ENCODE results near the gene PLXNA4. TPM values are rescaled to one million over a fixed set of nuclear protein-coding genes. Genes with fewer than 3 reads are reported as not detected.
A peak's percentile ranks its signal among the peaks of the same experiment; 100 is the strongest.

PLXNA4 gene
- total RNA-seq, 2 donors from 2014 or later, result 12.2 to 27.7 TPM

DNA sequence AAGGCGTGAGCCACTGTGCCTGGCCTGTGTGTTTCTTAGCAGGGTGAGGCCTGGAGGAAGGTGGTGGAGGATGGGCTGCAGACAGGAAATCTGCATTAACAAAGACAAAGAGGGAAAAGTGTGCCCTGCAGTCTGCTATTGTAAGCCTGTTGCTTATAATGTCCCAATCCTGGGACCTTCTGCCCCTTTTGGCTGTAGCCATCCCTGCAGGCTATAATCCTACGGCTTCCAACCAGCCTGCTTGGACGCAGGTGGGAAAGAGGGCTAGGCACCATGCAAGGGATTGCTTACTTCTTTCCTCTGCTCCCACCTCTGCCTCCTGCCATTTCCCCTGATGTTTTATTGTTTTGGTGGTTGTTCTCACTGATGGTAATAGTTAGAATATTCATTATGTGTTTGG is 434.3 kb downstream of the PLXNA4 start:
- Histone ChIP-seq H3K36me3 (peaks cover 3% of the 10 kb centered on the region), H3K27me3 (replicated peaks; ENCODE audit: insufficient read depth) (no peaks in the 10 kb centered on the region), H3K27ac (peak overlapping the region; percentile 43 to 50), H3K9me3 (no peaks in the 10 kb centered on the region), H3K4me3 (no peak overlapping the region), H3K4me1 (ENCODE audit: control insufficient read depth in 1 of 2, low read depth in 2 of 2) (peaks cover 12 to 57% of the 10 kb centered on the region in 2 donors)
- TF ChIP-seq, protein P1, sequence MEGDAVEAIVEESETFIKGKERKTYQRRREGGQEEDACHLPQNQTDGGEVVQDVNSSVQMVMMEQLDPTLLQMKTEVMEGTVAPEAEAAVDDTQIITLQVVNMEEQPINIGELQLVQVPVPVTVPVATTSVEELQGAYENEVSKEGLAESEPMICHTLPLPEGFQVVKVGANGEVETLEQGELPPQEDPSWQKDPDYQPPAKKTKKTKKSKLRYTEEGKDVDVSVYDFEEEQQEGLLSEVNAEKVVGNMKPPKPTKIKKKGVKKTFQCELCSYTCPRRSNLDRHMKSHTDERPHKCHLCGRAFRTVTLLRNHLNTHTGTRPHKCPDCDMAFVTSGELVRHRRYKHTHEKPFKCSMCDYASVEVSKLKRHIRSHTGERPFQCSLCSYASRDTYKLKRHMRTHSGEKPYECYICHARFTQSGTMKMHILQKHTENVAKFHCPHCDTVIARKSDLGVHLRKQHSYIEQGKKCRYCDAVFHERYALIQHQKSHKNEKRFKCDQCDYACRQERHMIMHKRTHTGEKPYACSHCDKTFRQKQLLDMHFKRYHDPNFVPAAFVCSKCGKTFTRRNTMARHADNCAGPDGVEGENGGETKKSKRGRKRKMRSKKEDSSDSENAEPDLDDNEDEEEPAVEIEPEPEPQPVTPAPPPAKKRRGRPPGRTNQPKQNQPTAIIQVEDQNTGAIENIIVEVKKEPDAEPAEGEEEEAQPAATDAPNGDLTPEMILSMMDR (IDR thresholded peaks at IDR 0.05), result no peak
- ATAC-seq (ENCODE audit: insufficient number of reproducible peaks, low FRiP score, low read depth), result no peak
- DNase-seq (ENCODE audit: low spot score), result no peak

DNA sequence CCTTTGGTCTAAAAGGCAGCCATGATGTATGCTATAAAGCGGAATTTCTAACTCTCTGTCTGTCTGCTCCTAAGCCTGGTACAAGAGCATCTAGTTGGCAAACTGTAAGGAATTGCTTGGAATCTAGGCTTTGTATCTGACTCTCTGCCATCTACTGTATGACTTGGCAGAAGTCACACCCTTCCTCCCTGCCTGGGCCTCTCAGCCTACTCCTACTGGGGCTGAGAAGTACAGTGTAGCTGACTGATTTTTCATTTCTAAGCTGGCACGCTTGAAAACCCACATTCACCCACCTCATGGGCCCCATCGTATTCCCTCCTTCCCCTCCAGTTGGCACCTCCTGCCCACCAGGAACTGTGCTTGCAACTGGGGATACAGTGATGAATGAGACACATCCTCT is 435.2 kb downstream of the PLXNA4 start:
- Histone ChIP-seq H3K4me3 (no peak overlapping the region), H3K36me3 (peaks cover 7% of the 10 kb centered on the region), H3K27me3 (replicated peaks; ENCODE audit: insufficient read depth) (no peaks in the 10 kb centered on the region), H3K9me3 (no peaks in the 10 kb centered on the region), H3K27ac (peak overlapping the region; percentile 43 to 50), H3K4me1 (ENCODE audit: control insufficient read depth in 1 of 2, low read depth in 2 of 2) (peaks cover 12 to 54% of the 10 kb centered on the region in 2 donors)
- TF ChIP-seq, protein P1 (IDR thresholded peaks at IDR 0.05), result no peak
- DNase-seq (ENCODE audit: low spot score) (no peak), ATAC-seq (ENCODE audit: insufficient number of reproducible peaks, low FRiP score, low read depth) (no peak)

DNA sequence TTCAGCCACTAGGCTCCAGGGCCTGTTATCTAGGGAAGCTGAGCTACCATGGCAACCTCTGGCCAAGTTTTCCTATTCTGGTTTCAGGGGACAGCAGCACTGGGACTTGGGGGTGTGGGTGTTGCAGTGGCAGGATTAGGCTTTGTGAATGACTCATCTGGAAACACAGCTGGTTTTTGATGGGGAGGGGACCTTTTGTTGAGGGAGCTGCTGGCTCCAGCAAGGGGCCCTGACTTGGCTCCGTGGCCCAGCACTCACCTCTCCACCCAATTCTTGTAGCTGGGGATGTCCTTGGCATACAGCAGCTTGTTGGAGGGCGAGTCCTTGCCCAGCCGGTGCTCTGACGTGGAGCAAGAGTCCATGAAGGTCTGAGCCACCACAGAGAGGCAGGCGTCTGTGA is 435.9 kb downstream of the PLXNA4 start:
- Histone ChIP-seq H3K9me3 (no peaks in the 10 kb centered on the region), H3K27me3 (replicated peaks; ENCODE audit: insufficient read depth) (no peaks in the 10 kb centered on the region), H3K27ac (peak overlapping the region; percentile 43 to 50), H3K4me1 (ENCODE audit: control insufficient read depth in 1 of 2, low read depth in 2 of 2) (peaks cover 12 to 48% of the 10 kb centered on the region in 2 donors), H3K4me3 (no peak overlapping the region), H3K36me3 (peaks cover 7% of the 10 kb centered on the region)
- no peak for ATAC-seq (ENCODE audit: insufficient number of reproducible peaks, low FRiP score, low read depth)
- DNase-seq (ENCODE audit: low spot score), result no peak
- TF ChIP-seq, protein P1 (IDR thresholded peaks at IDR 0.05), result no peak

DNA sequence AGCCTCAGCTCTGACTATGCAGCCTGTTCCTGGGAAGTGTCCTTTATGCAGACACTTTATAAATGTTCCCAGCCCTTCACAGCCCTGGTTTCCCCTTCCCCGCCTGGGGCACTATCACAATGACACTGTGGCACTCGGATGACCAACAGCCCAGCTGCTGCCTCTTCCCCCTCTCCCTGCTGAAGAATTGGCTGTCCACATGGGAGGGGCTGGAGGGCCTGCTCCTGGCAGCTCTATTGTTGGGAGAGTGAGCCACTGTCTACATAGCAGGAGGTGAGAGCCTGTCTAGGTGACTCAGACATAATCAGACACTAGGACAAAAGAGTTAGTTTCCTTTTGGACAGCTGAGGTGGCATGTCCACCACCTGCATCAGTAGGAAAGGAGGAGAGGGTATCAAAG is 437.5 kb downstream of the PLXNA4 start:
- H3K4me1 ChIP-seq (ENCODE audit: control insufficient read depth in 1 of 2, low read depth in 2 of 2), result peaks cover 12 to 40% of the 10 kb centered on the region in 2 donors
- ATAC-seq (ENCODE audit: insufficient number of reproducible peaks, low FRiP score, low read depth), result no peak
- peaks cover 7% of the 10 kb centered on the region for H3K36me3 ChIP-seq
- H3K4me3 ChIP-seq, result no peak overlapping the region
- TF ChIP-seq, protein P1 (IDR thresholded peaks at IDR 0.05), result no peak
- no peaks in the 10 kb centered on the region for H3K9me3 ChIP-seq
- H3K27ac ChIP-seq, result no peak overlapping the region
- DNase-seq (ENCODE audit: low spot score), result no peak
- H3K27me3 ChIP-seq (replicated peaks; ENCODE audit: insufficient read depth), result no peaks in the 10 kb centered on the region

DNA sequence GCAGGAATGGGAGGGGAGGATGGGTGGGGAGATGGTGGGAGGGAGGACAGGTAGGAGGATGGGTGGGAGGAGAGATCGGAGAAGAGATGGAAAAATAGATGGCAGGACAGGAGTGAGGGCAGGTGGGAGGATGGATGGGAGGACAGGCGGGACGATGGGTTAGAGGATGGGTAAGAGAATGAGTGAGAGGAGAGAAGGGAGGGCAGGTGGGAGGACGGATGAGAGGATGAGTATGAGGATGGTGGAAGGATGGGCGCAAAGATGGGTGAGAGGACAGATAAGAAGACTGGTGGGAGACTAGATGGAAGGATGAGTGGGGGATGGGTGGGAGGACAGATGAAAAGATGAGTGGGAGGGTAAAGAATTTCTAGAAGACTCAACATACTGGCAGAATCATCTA is 438.6 kb downstream of the PLXNA4 start:
- TF ChIP-seq, protein P1 (IDR thresholded peaks at IDR 0.05), result no peak

More for the DNA sequence above, 438.6 kb downstream of the PLXNA4 start:
- ATAC-seq (ENCODE audit: insufficient number of reproducible peaks, low FRiP score, low read depth), result no peak
- Histone ChIP-seq H3K27ac (no peak overlapping the region), H3K27me3 (replicated peaks; ENCODE audit: insufficient read depth) (no peaks in the 10 kb centered on the region), H3K4me1 (ENCODE audit: control insufficient read depth in 1 of 2, low read depth in 2 of 2) (peaks cover 12 to 29% of the 10 kb centered on the region in 2 donors), H3K9me3 (no peaks in the 10 kb centered on the region), H3K36me3 (peaks cover 7% of the 10 kb centered on the region), H3K4me3 (no peak overlapping the region)
- no peak for DNase-seq (ENCODE audit: low spot score)

Measured in thoracic aorta (tissue), 2 donors.